NCI-H69 (cell line): ENCODE results near the gene ANKS1A.

Experiments
- DNase-seq: peaks from one replicate; lab custom pipeline; 2025; lab: John Stamatoyannopoulos, UW

ANKS1A gene

DNA sequence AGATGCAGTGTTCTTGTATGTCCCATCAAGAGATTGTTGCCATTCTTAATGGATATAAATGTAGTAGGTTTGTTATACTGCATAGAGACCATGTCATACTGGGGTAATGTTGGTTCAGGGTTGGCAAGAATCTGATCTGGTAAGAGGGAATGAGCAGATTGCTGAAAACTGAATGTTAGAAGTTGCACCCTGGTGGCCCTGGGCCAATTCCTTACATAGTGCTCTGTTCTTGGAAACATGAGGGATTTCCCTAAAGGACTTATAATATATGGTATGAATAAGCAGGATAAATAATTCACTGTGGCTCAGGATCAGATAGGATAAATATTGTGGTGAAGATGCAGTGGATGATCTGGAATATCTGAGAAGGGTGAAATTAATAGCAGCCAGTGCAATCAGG lies 70.2 kb downstream of the ANKS1A start:
- DNase-seq, result no peak

DNA sequence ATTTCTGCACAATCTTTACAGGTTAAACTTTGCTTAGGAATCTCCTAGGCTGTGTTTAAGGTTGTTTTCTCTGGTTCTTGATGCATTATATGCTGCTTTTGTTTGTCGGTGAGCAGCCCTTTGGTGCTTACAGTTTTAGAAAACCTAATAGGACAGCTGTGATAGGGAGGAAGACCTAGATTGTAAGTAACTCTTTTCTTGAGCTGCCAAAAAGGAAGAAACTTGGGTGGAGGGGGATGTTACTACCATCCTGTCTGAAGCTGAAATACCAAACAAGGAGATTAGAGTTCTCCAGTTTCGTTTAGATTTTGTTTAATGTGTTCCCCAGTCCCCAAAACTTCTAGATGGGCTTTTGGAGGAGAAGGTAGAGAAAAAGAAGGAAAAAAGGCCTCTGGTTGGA lies 72.0 kb downstream of the ANKS1A start:
- no peak for DNase-seq

DNA sequence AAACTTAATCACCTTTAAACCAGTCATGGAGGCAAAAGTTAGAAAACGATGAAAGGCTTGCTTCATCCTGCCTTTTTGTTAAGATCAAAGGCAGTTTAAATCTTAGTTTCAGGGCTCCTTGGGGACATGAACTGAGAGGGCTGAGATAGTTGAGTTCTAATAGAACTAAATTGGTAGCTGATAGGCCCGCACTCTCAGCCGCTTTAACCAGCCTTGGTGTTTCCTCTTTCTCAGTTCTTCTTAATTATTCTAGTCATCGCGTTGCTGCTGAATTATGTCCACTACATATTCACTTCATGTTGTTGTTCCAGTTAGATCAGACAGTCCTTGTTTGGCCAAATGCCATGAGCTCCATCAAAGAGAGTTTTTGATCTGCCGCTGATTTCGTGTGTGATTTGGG lies 72.5 kb downstream of the ANKS1A start:
- no peak for DNase-seq

- no peak for DNase-seq
Measured at GRCh38 chr6:34964564-34964963, 75.5 kb downstream of the ANKS1A start.

DNA sequence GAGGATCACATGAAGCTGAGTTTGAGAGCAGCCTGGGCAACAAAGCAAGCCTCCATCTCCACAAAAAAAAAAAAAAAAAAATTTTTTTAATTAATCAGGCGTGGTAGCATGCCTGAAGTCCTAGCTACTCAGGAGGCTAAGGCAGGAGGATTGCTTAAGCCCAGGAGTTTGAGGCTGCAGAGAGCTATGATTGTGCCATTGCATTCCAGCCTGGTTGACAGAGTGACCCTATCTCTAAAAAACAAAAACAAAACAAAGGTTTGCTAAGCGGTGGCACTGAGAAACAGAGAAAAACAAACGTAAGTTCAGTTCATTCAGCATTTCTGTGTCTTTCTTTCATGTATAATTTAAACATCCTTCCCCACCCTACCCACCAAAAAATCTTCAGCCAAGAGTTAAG lies 78.4 kb downstream of the ANKS1A start:
- no peak for DNase-seq

GRCh38 chr6:34969662-34970265 lies 80.7 kb downstream of the ANKS1A start:
- DNase-seq, result no peak

GRCh38 chr6:34970488-34970887 lies 81.4 kb downstream of the ANKS1A start:
- no peak for DNase-seq

DNA sequence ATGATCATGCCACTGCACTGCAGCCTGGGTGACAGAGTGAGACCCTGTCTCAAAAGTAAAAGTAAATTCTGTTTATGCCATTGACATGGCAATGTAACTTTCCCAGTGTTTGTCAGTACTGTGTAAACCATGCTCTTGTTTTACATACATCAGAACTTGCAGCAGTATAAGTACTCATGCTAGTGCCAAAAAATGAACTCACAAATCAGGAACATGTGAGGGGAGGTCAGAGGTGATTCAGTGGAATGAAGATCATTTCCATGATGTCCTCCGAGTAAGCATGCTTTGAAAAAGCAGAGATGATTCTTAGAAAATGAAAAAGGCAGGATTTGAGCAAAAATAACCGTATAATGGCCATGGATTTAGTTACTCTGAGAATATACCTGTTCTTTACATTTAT lies 81.9 kb downstream of the ANKS1A start:
- DNase-seq, result no peak

DNA sequence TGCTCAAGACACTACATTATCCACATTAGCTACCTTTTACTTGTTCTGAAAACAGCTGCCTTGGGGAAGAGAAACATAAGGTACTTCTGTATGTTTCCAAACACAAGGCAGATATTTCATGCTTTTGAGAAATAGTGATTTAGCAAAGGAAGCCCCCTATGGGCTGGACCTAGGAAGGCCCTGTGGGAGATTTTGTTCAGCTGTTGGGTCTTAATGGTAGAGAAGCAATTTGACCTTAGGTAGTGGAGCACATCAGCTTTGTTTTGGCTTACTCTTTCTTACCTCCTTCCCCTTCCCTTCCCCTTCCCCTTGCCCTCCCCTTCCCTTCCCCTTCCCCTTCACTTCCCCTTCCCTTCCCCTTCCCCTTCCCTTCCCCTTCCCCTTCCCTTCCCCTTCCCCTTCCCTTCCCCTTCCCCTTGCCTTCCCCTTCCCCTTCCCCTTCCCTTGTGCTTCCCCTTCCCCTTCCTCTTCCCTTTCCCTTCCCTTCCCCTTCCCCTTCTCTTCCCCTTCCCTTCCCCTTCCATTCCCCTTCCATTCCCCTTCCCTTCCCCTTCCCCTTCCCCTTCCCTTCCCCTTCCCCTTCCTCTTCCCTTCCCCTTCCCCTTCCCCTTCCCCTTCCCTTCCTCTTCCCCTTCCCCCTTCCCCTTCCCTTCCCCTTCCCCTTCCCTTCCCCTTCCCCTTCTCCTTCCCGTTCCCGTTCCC lies 84.6 kb downstream of the ANKS1A start:
- peak; percentile 48 for DNase-seq

GRCh38 chr6:34974249-34974642 lies 85.2 kb downstream of the ANKS1A start:
- DNase-seq, result no peak

- no peak for DNase-seq
Measured at GRCh38 chr6:34976239-34976638, 87.2 kb downstream of the ANKS1A start.

GRCh38 chr6:34979218-34979617 lies 90.2 kb downstream of the ANKS1A start:
- no peak for DNase-seq

GRCh38 chr6:34979994-34980393 lies 90.9 kb downstream of the ANKS1A start:
- no peak for DNase-seq

DNA sequence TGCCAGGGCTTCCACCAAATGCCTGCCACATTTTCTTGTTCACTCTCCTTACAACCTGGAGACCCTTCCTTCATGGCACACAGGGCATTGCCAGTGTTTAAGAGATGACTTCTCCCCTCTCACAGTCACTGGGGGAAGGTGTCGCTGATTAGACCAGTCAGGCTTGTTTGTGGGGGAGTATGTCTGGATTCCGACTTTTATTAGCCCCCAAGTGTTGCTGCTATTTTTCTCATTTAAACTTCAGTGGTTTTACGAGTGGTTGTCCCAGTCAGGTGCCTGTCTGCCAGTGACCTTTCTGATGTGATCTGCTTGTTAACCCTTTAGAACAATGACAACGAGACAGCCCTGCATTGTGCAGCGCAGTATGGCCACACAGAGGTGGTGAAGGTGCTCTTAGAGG lies 92.3 kb downstream of the ANKS1A start:
- no peak for DNase-seq

- no peak for DNase-seq
Measured at GRCh38 chr6:34981951-34982350, 92.9 kb downstream of the ANKS1A start.

- DNase-seq, result peak; percentile 89
Measured at GRCh38 chr6:34982424-34982852, 93.4 kb downstream of the ANKS1A start.

DNA sequence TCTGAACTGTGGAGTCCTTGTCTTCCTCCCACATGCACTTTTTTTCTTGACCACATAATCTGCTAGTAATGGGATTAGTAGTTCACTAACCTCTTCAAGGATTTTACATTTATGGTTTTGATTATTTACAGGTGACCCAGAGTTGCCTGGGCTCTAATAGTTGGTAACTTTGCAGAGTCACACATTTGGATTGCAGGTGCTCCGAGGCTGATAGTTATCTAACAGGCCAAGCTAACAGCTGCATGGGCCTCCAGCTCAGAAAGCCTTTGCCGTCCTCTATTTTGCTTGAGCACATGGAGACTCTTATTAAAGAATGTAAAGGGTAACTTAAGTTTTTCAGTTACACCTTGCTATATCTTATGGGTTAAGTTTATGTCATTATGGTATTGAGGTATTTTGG lies 95.4 kb downstream of the ANKS1A start:
- DNase-seq, result no peak

GRCh38 chr6:34985236-34985635 lies 96.2 kb downstream of the ANKS1A start:
- no peak for DNase-seq

DNA sequence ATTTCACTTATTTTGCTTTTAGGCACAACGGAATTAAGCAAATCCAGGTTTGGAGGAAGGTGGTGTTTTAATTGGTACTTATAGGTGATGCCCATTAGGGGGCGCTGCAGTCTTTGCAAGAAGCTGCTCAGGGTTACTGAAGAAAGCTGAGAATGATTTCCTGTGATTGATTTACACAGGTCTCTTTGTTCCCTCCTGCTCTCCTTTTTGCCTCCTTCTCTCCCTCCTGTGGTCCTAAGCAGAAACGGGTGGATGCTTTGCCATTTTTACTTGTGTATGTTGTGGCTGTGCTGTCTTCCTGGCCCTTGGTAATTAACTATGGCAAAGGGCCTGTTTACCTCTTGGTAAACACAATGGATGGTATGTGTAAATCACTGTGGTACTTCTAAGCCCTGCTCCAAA lies 97.8 kb downstream of the ANKS1A start:
- peak; percentile 96 for DNase-seq

DNA sequence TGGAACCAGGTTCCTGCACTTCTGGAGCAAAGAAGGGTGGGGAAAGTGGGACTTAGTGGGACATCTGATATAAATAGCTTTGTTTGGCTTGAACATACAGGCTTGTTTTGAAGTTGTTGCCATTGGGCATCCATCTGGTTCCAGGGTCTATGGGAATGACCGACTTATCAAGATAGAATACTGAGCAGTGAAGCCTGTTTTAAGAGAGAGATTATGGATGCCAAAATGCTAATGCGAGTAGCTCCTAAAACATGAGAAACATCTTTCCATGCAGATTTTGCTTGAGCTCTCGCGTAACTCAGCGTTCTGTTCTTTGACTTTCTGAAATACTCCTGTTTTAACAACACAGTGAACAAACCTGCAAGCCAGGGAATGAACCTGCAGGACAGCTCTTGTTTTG lies 98.5 kb downstream of the ANKS1A start:
- no peak for DNase-seq

DNA sequence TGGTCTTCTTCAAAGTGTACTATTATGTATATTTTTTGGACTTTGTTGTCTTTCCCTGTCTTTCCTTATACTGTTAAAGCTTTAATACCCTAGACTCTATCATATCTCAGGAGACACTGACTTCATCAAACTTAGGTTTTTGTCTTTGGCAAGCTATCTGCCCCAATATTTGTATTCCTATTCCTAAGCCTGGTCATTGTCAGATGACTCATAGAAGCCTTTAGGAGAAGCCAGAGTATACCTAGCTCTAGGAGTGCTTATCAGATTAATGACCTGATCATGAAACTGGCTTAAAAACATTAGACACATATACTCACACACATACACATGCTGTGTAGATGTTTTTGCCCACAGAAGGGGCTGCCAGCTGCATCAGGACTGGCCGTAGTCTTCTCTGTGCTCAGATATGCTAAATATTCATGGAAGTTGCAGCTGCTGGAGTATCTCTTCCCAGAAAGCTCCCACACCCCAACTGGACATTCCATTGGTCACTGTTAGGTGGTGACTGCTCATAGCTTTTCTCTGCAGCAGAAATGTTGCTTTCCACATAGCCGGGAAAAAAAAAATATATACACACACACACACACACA lies 102.0 kb downstream of the ANKS1A start:
- peak; percentile 23 for DNase-seq

DNA sequence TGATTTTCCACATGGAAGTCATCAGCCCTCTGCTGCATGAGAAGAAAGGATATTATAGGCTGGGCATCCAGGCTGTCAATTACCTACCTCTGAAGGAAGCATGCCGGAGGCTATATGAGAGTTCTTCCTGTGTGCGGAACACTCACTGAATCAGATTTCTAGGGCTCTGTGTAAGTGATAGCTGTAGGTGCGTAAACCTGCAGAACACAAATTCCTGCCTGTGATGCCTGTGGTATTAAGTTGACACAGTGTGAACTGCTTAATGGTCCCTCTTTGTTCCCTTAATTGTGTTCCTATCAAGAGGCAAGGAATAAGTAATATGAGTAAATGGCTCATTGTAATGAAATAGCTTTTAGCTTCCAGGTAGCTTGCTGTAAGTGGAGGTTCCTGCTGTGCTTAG lies 103.3 kb downstream of the ANKS1A start:
- DNase-seq, result peak; percentile 100

DNA sequence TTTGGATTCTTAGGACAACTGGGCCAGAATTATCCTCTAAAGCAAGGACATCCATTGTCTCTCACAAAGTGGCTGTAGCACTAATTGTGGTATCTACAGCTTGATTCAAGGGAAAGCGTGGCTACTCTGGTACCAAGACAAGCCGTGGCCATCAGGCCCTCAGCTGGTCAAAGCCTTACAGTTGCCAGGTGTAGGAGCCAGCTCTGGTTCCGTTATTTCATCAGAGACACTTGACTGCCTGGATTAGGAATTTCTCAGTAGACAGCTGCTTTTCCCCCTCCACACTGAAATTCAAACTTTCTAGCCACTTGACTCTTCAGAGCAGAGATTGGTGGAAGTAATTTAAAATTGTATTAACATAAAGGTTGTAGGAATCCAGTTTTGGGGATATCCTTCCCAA lies 104.2 kb downstream of the ANKS1A start:
- DNase-seq, result peak; percentile 39

- DNase-seq, result no peak
Measured at GRCh38 chr6:34994693-34995092, 105.6 kb downstream of the ANKS1A start.
